GM19238 (cell line): ENCODE data around the gene CHRNA9.

Experiments used
- DNase-seq: peaks from one replicate; pipeline ENCODE4 v3.0.0; 2011; ENCODE audit warnings: low spot score; ENCODE audit not compliant: insufficient read length

Gene CHRNA9

GRCh38 chr4:40337051-40337450, 1.9 kb downstream of the CHRNA9 start:
- no peak for DNase-seq

DNA sequence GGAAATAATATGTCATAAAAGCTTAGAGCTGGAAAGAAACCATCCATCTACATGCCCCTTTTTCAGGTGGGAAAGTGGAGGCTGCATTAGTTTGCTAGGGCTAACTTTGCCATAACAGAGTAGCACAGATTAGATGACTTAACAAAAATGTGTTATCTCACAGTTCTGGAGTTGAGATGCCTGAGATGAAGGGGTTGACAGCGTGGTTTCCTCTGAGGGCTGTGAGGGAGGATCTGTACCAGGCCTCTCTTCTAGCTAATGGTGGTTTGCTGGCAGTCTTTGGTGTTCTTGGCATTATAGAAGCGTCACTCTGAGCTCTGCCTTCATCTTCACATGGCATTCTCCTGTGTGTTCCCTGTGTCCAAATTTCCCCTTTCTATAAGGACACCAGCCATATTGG, 2.4 kb downstream of the CHRNA9 start:
- DNase-seq: no peak

GRCh38 chr4:40340030-40340429, 4.9 kb downstream of the CHRNA9 start:
- no peak for DNase-seq

DNA sequence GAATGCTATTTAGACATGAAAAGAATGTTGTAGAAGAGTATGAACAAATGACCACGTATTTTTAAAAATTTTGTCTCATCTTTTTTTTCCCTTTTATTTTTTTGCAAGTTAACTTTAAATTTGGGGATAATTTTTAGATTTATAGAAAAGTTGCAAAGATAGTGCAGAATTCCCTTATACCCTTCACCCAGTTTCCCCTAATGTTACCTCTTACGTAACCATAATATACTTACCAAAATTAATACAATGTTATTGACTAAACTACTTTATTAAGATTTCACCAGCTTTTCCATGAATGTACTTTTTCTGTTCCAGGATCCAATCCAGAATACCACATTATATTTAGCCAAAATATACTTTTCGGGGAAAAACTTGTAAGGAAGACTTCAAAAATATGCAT, 12.3 kb downstream of the CHRNA9 start:
- DNase-seq: no peak

DNA sequence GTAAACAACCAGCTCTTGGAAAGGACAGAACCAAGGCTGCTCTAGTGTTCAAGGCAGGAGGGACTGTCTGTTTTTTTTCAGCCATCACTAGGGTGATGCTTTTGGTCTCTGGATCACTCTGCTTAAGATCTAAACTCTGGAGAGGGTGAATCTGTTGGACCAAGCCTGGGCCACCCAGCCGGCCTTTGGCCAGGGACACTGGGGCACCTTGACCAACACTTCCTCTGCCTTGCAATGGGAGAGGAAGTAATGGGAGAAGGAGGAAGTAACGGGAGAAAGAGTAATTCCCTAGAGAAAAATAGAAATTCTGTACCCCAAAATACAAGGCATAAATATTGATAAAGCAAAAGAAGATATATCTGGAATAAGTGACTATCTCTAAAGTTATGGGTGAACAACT, 12.9 kb downstream of the CHRNA9 start:
- no peak for DNase-seq

DNA sequence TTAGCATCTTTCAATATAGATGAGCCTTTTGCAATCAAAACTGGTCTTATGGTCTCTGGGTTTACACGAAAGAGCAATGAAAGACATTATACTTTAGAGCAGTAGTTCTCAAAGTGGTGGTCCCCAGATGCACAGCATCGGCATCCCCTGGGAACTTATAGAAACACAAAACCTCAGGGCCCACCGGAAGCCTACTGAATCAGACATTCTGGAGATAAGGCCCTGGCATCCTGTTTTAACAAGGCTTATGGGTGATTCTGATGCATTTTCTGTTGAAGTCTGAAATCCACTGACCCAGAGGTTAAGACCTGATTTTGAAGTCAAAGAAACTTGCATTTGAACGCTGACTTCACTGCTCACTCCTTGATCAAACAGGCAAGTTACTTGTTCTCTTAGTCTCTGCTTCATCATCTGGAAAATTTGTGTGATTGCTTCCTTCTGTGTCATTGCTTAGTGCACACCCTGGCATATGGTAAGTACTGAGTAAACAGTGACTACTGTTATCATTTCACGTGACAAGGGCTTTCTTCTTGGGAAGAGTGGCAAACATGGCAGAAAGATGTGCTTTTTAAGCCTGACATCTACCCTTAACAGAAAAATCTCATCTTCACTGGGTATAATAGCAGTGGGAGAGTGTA, 14.5 kb downstream of the CHRNA9 start:
- DNase-seq: no peak

DNA sequence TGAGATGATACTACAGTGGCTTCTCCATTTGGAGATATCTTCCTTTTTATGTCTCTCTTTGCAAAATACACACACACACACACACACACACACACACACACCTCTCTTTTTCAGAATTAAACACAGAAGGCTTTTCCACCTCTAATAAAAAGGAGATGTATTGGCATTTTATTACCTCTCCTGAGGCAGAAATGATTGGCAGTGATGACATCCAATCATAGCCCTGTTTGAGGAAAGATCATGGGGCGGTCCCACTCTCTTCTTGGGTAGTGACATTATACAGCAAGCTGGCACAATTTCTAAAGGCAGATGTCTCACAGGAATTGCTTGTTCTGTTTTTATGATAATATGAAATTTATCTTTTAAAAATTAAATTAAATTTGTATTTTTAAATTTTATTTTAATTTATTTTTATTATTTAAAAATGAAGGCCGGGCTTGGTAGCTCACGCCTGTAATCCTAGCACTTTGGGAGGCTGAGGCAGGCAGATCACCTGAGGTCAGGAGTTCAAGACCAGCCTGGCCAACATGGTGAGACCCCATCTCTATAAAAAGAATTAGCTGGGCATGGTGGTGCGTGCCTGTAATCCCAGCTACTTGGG, 15.6 kb downstream of the CHRNA9 start:
- DNase-seq: no peak

- no peak for DNase-seq
Measured at GRCh38 chr4:40354158-40354557, 19.0 kb downstream of the CHRNA9 start.

DNA sequence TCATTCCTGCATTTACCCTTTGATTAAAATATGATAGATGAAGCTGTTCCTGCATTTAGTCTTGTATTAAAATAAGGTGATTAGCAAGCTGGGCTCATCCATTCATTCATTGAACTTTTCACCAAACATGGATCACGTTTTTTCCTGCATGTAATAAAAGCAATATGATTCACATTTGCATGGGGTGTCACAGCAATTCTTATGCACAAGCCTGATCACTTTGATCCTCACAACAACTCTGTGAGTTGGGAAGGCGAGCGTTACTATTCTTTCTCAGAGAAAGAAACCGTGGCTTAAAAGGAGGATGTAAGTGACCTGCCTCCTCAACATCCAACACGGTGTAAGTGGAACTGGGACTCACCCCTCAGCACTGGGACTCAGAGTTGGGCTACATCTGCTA, 20.0 kb downstream of the CHRNA9 start:
- DNase-seq: no peak

DNA sequence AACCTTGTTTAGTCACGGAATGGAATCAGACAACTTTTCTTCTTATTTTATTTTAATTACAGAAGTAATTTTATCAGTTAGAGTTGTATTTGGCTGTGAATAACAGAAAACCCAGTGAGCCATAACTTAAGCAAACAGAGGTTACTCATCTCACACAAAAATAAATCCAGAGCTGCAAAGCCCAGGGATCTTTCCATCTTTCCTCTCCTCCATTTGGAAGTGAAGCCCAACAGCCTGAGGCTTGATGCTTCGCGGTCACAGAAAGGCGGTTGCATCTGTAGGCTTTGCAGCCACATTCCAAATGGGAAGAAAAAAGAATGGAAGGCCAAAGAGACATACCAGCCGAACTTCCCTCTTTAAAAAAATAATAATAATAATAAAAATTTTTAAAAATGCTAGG, 22.6 kb downstream of the CHRNA9 start:
- DNase-seq: no peak

DNA sequence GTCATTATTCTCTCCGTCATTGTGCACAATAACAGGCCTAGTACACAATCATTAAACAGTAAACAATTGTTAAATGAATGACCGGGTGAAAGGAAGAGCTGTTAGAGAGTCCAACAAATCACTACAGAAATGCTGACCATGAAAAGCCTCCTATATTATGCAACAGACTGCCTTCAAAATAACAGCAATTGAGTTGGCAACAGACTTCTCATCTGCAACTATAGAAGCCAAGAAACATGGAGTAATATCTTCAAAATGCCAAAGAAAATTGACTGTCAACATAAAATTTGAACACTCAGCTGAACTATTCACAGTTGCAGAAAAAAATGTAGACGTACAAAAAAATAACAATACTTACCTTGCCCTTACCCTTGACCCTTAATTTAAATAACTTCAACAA, 26.2 kb downstream of the CHRNA9 start:
- DNase-seq: no peak

DNA sequence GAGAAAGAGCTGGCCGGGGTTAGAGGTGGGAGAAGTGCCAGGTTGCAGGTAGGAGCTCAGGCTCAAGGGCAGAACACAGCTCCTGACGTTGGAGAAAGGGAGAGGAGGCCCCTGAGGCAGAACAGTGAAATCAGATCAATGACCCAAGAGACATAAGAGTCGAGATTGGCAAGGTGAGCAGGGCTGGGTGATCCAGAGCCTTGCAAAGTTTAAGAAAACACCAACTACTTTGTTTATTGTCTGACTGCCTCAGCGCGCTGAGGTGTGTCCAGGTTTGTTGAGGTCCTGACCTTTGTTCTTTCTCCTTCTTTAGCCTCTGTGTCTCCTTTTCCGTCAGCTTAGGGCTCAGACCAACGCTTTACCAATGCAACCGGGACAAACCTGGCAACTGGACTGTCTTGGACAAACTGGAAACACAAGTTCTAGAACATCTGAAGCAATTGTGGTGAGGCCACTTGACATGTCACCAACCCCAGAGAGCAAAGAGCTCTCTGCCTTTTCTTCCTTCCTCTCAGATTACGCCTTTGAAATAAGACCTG, 28.3 kb downstream of the CHRNA9 start:
- DNase-seq: no peak

DNA sequence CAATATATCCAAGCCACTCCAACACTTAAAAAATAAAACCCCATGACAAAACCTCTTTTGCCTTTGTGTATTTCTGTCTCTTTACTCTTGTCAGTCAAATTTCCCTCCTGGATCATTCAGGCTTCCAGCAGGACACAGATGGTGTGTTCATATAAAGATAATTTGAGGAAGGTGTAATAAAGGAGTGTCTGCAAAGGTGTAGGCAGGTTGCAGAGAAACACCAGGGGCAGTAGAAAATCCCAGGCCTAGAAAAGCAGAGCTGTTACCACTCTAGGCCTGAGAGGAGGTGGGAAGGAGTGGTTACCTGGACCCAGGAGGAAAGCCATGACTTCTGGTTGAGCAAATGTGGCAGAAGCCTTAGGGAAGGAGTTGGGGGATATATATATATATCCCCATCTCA, 28.8 kb downstream of the CHRNA9 start:
- DNase-seq: no peak

DNA sequence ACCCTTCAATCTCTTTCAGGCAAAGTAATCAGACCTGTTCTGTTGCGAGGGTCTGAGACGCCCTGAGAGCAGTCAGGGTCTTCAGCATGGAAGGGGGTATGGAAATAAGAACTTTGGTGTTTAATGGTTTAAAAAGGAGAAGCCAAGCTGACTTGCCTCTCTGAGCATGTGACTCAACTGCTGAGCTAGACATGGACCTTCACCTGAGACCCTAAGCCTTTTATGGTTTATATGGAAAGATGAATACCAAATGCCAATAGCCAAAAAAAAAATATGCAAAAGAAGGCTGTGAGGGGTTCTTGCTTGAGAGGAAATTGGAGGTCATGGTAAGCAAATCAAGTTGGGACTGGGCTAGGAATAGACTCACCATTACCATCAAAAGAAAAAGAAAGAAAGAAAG, 30.6 kb downstream of the CHRNA9 start:
- DNase-seq: no peak

DNA sequence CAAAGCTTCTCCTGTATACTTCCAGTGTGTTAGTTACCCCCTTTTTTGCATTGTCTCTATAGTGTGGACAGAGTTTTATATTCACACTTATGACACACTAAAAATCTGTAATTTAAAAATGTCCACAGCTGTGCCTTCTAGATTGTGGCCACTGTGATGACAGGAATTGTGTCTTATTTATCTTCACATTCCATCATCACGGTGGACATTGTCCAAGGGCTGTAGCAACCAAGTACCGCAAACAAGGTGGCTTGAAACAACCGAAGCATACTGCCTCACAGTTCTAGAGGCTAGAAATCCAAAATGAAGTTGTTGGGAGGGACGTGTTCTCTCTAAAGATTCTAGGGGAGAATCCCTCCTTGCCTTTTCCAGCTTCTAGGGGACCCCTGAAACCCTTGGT, 32.3 kb downstream of the CHRNA9 start:
- no peak for DNase-seq

DNA sequence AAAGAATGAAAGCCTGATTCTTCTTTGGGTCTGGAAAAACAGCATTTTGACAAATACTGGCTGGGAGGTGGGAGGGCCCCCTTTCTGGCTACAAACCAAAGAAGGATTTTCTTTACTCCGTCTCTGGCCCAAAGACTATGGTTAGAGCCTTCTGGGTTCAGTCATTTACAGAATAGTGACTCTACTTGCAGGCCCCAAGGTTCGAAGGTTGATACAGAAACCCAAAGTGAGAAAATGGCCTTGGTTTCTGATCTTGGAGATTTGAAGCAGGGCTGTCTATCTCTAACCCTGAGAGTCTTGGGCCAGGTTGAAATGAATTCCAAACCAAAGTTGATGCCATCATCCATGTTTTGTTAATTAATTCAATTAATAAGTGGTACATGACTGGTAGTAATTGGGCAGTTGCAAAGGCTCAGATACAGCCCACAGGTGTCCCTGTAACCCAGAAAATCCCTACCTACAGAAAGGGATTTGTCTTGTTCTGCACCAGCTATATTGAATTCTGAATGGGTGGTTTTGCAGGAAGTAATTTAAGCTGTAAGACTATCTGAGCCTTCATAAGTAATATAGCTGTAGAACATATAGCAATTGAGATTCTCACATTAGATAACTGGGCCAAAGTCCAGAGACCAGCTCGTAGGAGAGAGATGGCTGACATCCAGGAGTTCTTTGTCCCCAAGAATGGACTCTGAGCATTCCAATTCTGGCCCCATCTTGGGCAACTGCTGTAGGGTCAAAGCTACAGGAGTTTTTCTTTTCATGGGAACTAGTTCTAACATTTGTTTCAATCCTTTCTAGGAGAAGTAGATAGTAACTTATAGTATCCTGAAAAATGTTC, 34.5 kb downstream of the CHRNA9 start:
- no peak for DNase-seq

DNA sequence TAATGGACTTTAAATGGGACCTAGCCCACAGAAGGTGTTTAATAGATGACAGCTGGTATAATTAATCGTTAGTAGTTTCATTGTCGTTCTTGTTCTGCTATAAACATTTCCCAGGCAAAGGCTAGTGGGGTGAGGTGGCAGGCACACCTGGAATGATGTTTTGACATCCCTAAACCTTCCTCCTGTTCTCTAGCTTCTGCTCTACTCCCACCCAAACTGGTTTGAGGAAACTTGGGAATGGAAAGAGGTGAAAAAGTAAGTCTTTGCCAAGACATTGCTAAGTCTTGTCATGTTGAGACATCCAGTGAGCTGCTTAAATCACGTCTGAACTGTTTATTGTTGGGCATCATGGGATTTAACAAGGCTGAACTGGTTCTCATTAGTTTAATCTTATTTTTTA, 37.5 kb downstream of the CHRNA9 start:
- DNase-seq: no peak

DNA sequence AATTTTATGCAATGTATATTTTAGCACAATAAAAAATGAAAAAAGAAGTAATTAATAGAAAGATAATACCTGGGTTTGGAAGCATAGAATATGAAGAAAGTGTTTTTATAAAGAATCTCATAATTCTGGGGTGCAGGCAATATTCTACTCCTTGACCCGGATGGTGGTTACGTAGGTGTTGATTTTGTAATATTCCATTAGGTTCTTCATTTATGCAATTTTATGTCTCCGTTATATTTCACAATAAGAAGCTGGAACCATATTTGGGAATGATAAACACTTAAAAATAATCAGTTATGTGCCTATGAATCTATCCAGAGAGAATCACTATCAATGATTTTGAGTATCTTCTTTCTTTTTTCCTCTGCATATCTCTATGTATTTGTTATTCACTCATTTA, 38.5 kb downstream of the CHRNA9 start:
- DNase-seq: no peak

- DNase-seq: no peak
Measured at GRCh38 chr4:40375095-40375494, 40.0 kb downstream of the CHRNA9 start.

GRCh38 chr4:40375620-40376019, 40.5 kb downstream of the CHRNA9 start:
- DNase-seq: no peak

DNA sequence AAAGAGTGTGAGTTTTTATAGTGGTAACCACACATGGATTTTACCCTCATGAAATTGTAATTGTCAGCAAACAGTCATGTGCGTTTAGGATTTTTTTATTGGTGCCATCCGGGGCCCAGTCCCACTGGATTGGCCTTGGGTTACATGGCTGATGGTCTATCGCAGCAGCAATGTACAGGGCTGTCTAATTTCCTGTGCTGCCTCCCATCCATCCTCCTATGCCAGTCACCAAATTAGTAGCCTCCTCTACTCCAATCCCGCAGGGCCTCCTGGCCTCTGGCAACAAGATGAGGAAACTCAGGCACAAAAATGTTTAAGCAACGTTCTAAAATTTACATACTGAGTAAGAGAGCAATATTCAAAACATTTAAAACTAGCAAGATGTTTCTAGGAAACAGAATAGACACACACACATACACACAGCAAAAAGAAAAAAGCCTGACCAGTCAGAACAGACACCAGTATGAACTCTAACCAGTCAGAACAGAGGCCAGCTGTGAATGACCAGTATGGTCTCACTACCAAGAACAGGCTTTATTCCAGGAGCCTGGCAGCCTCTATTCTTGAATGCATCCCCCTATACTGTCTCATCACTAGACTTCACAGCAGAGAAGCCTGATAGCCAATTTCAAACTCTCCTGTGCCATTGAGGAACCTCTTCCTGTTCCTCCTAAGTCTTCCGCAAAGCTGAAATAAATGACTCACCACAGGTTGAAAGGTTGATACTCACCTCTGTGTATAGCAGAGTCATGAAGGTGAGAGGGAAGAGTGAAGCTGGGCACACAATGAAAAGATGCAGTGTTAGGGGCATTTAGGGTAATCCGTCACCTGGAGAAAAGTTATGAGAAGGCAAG, 42.6 kb downstream of the CHRNA9 start:
- no peak for DNase-seq

DNA sequence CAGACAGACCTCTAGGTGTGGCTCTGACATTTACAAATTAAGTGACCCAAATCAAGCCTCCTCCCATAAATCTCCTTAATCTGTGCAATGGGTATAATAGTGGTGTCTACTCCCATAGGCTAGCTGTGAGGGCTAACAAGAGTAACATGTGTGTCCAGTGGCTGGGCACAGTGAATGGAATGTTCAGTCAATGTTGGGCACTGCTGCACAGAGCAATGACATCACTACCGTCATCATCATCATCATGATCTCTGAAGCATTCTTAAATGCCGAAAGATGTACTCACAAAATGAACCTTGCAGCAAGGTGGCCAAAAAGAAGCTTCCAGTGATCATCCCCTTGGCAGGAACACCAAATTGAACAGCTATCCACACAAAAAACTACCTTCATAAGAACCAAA, 43.5 kb downstream of the CHRNA9 start:
- no peak for DNase-seq
